Spinal cord (tissue), 10 donors: ENCODE measurements around the gene IGSF21. TPM values are rescaled to one million over a fixed set of nuclear protein-coding genes. Genes with fewer than 3 reads are reported as not detected.

Experiments
- DNase-seq, 6 donors: peaks; one replicate each; pipeline versions ENCODE4 v3.0.0 to v3.0.0-alpha.2; 2013 to 2015; ENCODE audit warnings: low spot score in 6 of 6, low read depth in 4 of 6
- H3K27ac ChIP-seq: one replicate; pipeline ENCODE4 v1.5.1; 2013; ENCODE audit warnings: low read depth, low read length, control low read depth
- H3K27me3 ChIP-seq: one replicate; pipeline ENCODE4 v1.6.1; 2013; ENCODE audit warnings: low read length; ENCODE audit not compliant: control insufficient read depth, insufficient read depth
- H3K36me3 ChIP-seq: one replicate; pipeline ENCODE4 v1.6.1; 2013; ENCODE audit warnings: low read length; ENCODE audit not compliant: control insufficient read depth, insufficient read depth
- H3K4me1 ChIP-seq: one replicate; pipeline ENCODE4 v1.6.1; 2013; ENCODE audit warnings: low read length; ENCODE audit not compliant: control insufficient read depth, insufficient read depth
- H3K4me3 ChIP-seq: one replicate; pipeline ENCODE4 v1.5.1; 2013; ENCODE audit warnings: low read depth, low read length, control low read depth
- H3K9me3 ChIP-seq: one replicate; pipeline ENCODE4 v1.6.1; 2013; ENCODE audit warnings: low read length; ENCODE audit not compliant: control insufficient read depth, insufficient read depth
- WGBS: methylation state at CpG from one replicate; pipeline ENCODE4 v1.1.5; 2013; ENCODE audit warnings: missing lambda C conversion rate; ENCODE audit not compliant: insufficient coverage; 5-methylcytosine and 5-hydroxymethylcytosine counted together
- polyA plus RNA-seq, 2 donors: library from polyadenylated mRNA; unstranded; fragments of 120-200 nt; gene quantifications; one replicate each; pipeline ENCODE4 v1.2.1, GENCODE V29; 2013; ENCODE audit not compliant: insufficient read length in 2 of 2
- total RNA-seq, 2 donors: library from RNA; depleted of rRNA in 1 of 2; stranded (reverse); fragments of 120-200 nt in 1 of 2; fragments of >200 nt in 1 of 2; gene quantifications; one replicate each; pipeline versions ENCODE4 v1.2.3 to v1.2.4, GENCODE V29; 2013 to 2014
- donor health status: healthy.

IGSF21 gene
- total and polyA plus RNA-seq, 4 donors = 9.0 to 70.7 (median 40.7) TPM

DNA sequence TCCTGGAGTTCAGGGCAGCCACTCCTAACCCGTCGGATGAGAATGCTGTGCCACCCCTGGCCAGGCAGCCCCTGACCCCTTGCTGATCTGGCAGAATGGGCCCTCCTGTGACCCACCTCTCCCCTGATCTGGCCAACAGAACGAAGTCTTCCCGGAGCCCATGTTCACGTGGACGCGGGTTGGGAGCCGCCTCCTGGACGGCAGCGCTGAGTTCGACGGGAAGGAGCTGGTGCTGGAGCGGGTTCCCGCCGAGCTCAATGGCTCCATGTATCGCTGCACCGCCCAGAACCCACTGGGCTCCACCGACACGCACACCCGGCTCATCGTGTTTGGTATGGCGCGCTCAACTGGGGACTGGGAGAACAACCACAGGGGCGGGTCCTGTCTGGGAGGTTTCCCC is 269.1 kb downstream of the IGSF21 start:
- WGBS = 89% methylated on average over 24 of the region's 24 CpGs
- peaks cover 15% of the 10 kb centered on the region for H3K36me3 ChIP-seq
- no peaks in the 10 kb centered on the region for H3K27me3 ChIP-seq
- H3K27ac ChIP-seq = no peak overlapping the region
- H3K4me1 ChIP-seq = no peaks in the 10 kb centered on the region
- no peak overlapping the region for H3K4me3 ChIP-seq
- H3K9me3 ChIP-seq = peaks cover 3% of the 10 kb centered on the region
- no peak for DNase-seq

DNA sequence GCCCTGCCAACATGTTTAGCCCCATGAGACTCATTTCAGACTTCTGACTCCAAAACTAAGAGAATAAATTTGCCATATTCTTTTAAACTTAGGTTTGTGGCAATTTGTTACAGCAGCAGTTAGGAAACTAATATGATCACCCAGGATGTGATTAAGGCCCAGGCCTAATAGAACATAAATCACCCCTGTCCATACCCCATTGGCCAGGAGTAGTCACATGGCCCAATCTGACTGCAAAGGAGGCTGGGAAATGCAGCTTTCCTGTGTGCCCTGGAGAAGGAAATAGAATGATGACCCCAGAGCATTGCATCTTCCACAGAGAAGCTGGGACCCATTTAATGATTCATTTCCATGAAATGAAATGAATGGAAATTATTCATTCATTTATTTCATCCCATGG is 272.7 kb downstream of the IGSF21 start:
- H3K4me1 ChIP-seq = peaks cover 24% of the 10 kb centered on the region
- peaks cover under 1% of the 10 kb centered on the region for H3K27me3 ChIP-seq
- H3K9me3 ChIP-seq = peaks cover 3% of the 10 kb centered on the region
- H3K36me3 ChIP-seq = peaks cover 18% of the 10 kb centered on the region
- no peak overlapping the region for H3K27ac ChIP-seq
- DNase-seq = no peak
- no peak overlapping the region for H3K4me3 ChIP-seq

DNA sequence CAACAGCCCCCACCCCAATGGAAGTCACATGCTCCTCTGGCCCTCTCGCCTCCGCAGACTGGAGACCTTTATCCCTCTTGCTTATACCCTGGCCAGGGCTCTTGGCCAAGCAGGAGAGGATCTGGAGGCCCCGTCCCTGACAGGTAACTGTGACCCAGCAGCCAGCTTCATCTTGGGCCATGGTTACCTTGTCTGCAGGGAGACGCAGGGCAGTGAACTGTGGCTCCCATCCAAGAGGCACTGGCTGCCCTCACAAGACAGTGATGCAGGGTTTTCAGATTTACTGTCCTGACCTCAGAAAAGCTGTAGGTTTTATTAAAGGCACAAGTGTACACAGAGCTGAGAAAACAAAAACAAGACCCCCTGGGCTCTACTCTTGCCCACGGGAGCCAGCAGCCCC is 276.5 kb downstream of the IGSF21 start:
- H3K27ac ChIP-seq = no peak overlapping the region

GRCh38 chr1:18384471-18384870 is 276.9 kb downstream of the IGSF21 start:
- WGBS = 12% methylated on average over 2 of the region's 2 CpGs
- peak overlapping the region; percentile 36 for H3K27ac ChIP-seq
- H3K4me1 ChIP-seq = peaks cover 38% of the 10 kb centered on the region
- peaks cover 2% of the 10 kb centered on the region for H3K27me3 ChIP-seq
- no peak for DNase-seq
- peaks cover 3% of the 10 kb centered on the region for H3K36me3 ChIP-seq
- no peak overlapping the region for H3K4me3 ChIP-seq
- H3K9me3 ChIP-seq = peaks cover 3% of the 10 kb centered on the region

More for the DNA sequence above, 276.5 kb downstream of the IGSF21 start:
- Histone ChIP-seq H3K36me3 (peaks cover 3% of the 10 kb centered on the region), H3K4me1 (peaks cover 38% of the 10 kb centered on the region), H3K4me3 (no peak overlapping the region), H3K9me3 (peaks cover 3% of the 10 kb centered on the region), H3K27me3 (peaks cover 2% of the 10 kb centered on the region)
- DNase-seq = no peak
- WGBS = 65% methylated on average over 5 of the region's 5 CpGs

DNA sequence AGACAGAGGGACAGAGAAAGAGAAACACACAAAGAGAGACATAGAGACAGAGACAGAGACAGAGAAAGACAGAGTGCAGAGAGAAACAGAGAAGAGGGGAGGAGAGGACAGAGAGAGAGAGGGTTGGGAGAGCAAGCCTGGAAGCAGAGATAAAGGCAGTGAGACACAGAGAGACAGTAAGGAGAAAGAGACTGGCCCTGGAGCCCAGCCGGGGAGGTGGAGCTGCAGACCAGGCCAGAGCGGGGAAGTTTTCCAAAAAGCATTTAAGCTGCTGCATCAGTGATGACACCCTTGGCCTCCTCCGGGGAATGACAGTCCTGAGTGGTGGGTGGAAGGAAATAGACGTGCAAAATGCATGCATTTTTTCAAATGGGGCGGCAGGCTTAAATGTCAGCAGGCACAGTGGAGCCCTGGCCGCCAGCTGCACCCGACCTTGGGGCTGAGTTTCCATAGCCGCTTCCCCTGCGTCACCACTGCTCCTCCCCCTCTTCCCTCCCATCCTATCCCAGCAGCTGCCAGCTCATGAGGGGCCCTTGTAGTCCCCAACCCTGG is 277.7 kb downstream of the IGSF21 start:
- WGBS = 22% methylated on average over 8 of the region's 9 CpGs
- peak in 5 of 6 donors; percentile 17 to 79 (median 39) for DNase-seq
- no peak overlapping the region for H3K4me3 ChIP-seq
- no peaks in the 10 kb centered on the region for H3K9me3 ChIP-seq
- peaks cover 3% of the 10 kb centered on the region for H3K36me3 ChIP-seq
- peaks cover 2% of the 10 kb centered on the region for H3K27me3 ChIP-seq
- peaks cover 42% of the 10 kb centered on the region for H3K4me1 ChIP-seq
- H3K27ac ChIP-seq = peak overlapping the region; percentile 65

DNA sequence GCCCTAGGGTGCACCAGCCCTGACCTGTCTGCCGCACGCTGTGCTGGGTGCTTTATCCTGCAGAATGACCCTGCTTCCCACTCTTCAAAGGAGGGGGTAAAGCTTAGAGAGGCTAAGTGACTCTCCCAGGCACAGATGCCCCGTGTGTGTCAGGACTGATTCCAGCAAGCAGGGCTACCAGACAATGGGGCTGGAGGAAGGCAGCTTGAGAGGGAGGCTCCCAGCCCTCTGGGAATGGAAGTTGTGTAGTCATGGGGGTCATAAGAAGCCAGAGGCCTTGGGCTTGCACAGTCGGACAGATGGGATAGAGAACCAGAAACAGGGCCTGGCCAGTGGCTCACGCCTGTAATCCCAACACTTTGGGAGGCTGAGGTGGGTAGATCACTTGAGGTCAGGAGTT is 279.0 kb downstream of the IGSF21 start:
- H3K27me3 ChIP-seq = peaks cover 2% of the 10 kb centered on the region
- no peak overlapping the region for H3K4me3 ChIP-seq
- no peak overlapping the region for H3K27ac ChIP-seq
- H3K36me3 ChIP-seq = peaks cover 3% of the 10 kb centered on the region
- 91% methylated on average over 4 of the region's 5 CpGs for whole genome bisulfite sequencing
- DNase-seq = no peak
- H3K4me1 ChIP-seq = peaks cover 51% of the 10 kb centered on the region
- H3K9me3 ChIP-seq = no peaks in the 10 kb centered on the region

DNA sequence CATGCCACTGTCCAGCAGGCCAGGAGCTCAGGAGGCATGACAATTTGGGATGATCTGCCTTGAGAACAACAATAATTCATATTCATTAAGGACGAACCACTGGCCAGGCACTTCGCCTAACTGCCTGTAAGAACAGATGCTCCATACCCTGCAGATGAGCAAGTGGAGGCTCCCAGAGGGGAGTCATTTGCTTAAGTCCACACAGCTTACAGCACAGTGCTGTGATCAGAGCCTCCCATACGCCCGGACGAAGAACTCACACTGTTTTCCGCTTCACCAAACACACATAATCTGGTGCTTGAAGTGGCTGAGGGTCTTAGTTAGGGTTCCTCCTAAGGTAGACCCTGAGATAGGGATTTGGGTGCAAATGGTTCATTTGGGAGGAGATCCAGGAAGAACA is 279.7 kb downstream of the IGSF21 start:
- H3K36me3 ChIP-seq = peaks cover 3% of the 10 kb centered on the region
- H3K27ac ChIP-seq = no peak overlapping the region
- peaks cover 51% of the 10 kb centered on the region for H3K4me1 ChIP-seq
- DNase-seq = no peak
- H3K27me3 ChIP-seq = peaks cover 2% of the 10 kb centered on the region
- 88% methylated on average over 2 of the region's 6 CpGs for WGBS
- no peaks in the 10 kb centered on the region for H3K9me3 ChIP-seq
- no peak overlapping the region for H3K4me3 ChIP-seq

GRCh38 chr1:18390953-18391352 is 283.4 kb downstream of the IGSF21 start:
- Histone ChIP-seq H3K27me3 (no peaks in the 10 kb centered on the region), H3K27ac (no peak overlapping the region), H3K4me3 (no peak overlapping the region), H3K9me3 (no peaks in the 10 kb centered on the region), H3K36me3 (no peaks in the 10 kb centered on the region), H3K4me1 (peaks cover 20% of the 10 kb centered on the region)
- 55% methylated on average over 11 of the region's 11 CpGs for WGBS
- no peak for DNase-seq

GRCh38 chr1:18394563-18395156 is 287.1 kb downstream of the IGSF21 start:
- no peaks in the 10 kb centered on the region for H3K27me3 ChIP-seq
- H3K9me3 ChIP-seq = no peaks in the 10 kb centered on the region
- DNase-seq = no peak
- 93% methylated on average over 6 of the region's 9 CpGs for WGBS
- no peak overlapping the region for H3K4me3 ChIP-seq
- no peak overlapping the region for H3K27ac ChIP-seq
- peaks cover 13% of the 10 kb centered on the region for H3K4me1 ChIP-seq
- no peaks in the 10 kb centered on the region for H3K36me3 ChIP-seq

DNA sequence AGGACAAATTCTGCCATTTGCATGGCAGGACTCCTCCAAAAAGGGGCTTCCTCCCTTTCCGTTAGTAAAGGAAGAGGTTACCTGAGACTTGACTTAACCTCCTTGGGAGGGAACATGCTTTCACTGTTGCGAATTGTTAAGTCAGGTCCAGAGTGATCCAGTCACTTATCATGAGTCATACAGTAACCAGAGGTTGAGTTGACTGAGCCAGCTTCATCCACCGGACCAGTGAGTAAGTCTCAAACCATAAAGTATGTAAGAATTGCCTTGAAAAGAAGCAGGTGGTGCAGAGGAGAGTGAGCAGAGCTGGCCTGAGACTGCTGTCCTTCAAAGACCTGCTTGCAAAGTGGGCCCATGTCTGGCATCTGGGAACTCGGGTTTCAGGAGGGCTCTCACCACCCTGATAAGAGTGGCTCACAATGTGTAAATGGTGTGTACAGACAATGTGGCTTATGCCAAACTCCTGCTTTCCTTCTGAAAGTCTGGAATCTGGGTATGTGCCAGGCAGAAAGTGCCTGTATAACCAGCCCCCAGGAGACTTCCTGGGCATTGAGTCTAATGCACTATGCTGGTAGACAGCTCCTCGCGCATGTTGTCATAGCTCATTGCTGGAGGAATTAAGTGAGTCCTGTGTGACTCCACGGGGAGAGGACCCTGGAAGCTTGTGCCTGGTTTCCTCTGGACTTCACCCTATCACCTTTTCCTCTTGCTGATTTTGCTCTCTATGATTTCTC is 288.8 kb downstream of the IGSF21 start:
- peak in 1 of 6 donors; percentile 70 for DNase-seq
- Histone ChIP-seq H3K27me3 (no peaks in the 10 kb centered on the region), H3K4me1 (no peaks in the 10 kb centered on the region), H3K9me3 (no peaks in the 10 kb centered on the region), H3K4me3 (no peak overlapping the region), H3K36me3 (no peaks in the 10 kb centered on the region), H3K27ac (no peak overlapping the region)
- WGBS = 81% methylated on average over 3 of the region's 7 CpGs
